ENCODE results near the gene MAP2K5.
"Not testable (repeated sequence)": the region's sequence is repeated elsewhere in the genome, so short reads cannot be mapped to it uniquely, and the experiment has no call there.

MAP2K5 gene

GRCh38 chr15:67605871-67606270 is 63.4 kb downstream of the MAP2K5 start:
- no peak for DNase-seq

- DNase-seq, result no peak
Measured at GRCh38 chr15:67606742-67607141, 64.2 kb downstream of the MAP2K5 start.

- DNase-seq, result no peak
Measured at GRCh38 chr15:67607329-67607728, 64.8 kb downstream of the MAP2K5 start.

GRCh38 chr15:67607959-67608637 is 65.6 kb downstream of the MAP2K5 start:
- DNase-seq, result no peak

GRCh38 chr15:67608638-67608959 is 66.1 kb downstream of the MAP2K5 start:
- no peak for DNase-seq

- DNase-seq, result no peak
Measured at GRCh38 chr15:67611370-67612369, 69.2 kb downstream of the MAP2K5 start.

GRCh38 chr15:67613211-67613610 is 70.7 kb downstream of the MAP2K5 start:
- DNase-seq, result no peak

GRCh38 chr15:67613708-67614107 is 71.2 kb downstream of the MAP2K5 start:
- no peak for DNase-seq

- DNase-seq, result not testable (repeated sequence)
Measured at GRCh38 chr15:67615131-67615534, 72.6 kb downstream of the MAP2K5 start.

GRCh38 chr15:67618297-67618696 is 75.8 kb downstream of the MAP2K5 start:
- DNase-seq, result no peak

GRCh38 chr15:67622110-67622509 is 79.6 kb downstream of the MAP2K5 start:
- DNase-seq, result no peak

GRCh38 chr15:67632261-67632660 is 89.8 kb downstream of the MAP2K5 start:
- no peak for DNase-seq

- not testable (repeated sequence) for DNase-seq
Measured at GRCh38 chr15:67635950-67636349, 93.4 kb downstream of the MAP2K5 start.

- DNase-seq, result no peak
Measured at GRCh38 chr15:67639591-67639990, 97.1 kb downstream of the MAP2K5 start.

- no peak for DNase-seq
Measured at GRCh38 chr15:67641453-67641852, 99.0 kb downstream of the MAP2K5 start.

- no peak for DNase-seq
Measured at GRCh38 chr15:67646847-67647246, 104.3 kb downstream of the MAP2K5 start.

GRCh38 chr15:67652586-67652985 is 110.1 kb downstream of the MAP2K5 start:
- no peak for DNase-seq

- no peak for DNase-seq
Measured at GRCh38 chr15:67660446-67660845, 117.9 kb downstream of the MAP2K5 start.

GRCh38 chr15:67660874-67661606 is 118.5 kb downstream of the MAP2K5 start:
- no peak for DNase-seq

- DNase-seq, result no peak
Measured at GRCh38 chr15:67670647-67671305, 128.3 kb downstream of the MAP2K5 start.

GRCh38 chr15:67672834-67673233 is 130.3 kb downstream of the MAP2K5 start:
- DNase-seq, result not testable (repeated sequence)

- DNase-seq, result no peak
Measured at GRCh38 chr15:67674983-67675382, 132.5 kb downstream of the MAP2K5 start.

- no peak for DNase-seq
Measured at GRCh38 chr15:67678089-67678488, 135.6 kb downstream of the MAP2K5 start.

Measured in CD4-positive, alpha-beta T cell treated with Interferon alpha-2 for 1 hour (primary cell).